Thoracic aorta (tissue), 2 donors: ENCODE measurements around the gene PRR11. TPM values are rescaled to one million over a fixed set of nuclear protein-coding genes. Genes with fewer than 3 reads are reported as not detected.

Experiments
- ATAC-seq: fragments of 150-250 bp; one replicate; pipeline ENCODE4 v1.8.0; 2017; ENCODE audit warnings: low read depth; ENCODE audit not compliant: insufficient number of reproducible peaks, low FRiP score
- DNase-seq: peaks from one replicate; pipeline ENCODE4 v3.0.0-alpha.2; 2020; ENCODE audit warnings: low spot score
- H3K27ac ChIP-seq, 2 donors: fragments of 200-600 bp; sonication (generic); 1 replicate in 1 of 2; 2 replicates in 1 of 2; pipeline ENCODE4 v1.5.1; 2016; ENCODE audit warnings: mild to moderate bottlenecking in 2 of 2, moderate library complexity in 2 of 2
- H3K27me3 ChIP-seq: fragments of 200-600 bp; sonication (generic); replicated peaks from 2 replicates; pipeline ENCODE4 v1.6.0; 2016; ENCODE audit warnings: mild to moderate bottlenecking; ENCODE audit not compliant: insufficient read depth
- H3K36me3 ChIP-seq: fragments of 200-600 bp; sonication (generic); one replicate; pipeline ENCODE4 v1.5.1; 2016
- H3K4me1 ChIP-seq, 2 donors: fragments of 200-600 bp; sonication (generic); 1 replicate in 1 of 2; 2 replicates in 1 of 2; pipeline versions ENCODE4 v1.5.1 to v1.6.0; 2016; ENCODE audit warnings: low read depth in 2 of 2, mild to moderate bottlenecking in 1 of 2; ENCODE audit not compliant: control insufficient read depth in 1 of 2
- H3K4me3 ChIP-seq: fragments of 200-600 bp; sonication (generic); 2 replicates; pipeline ENCODE4 v1.5.1; 2016; ENCODE audit warnings: mild to moderate bottlenecking
- H3K9me3 ChIP-seq: fragments of 200-600 bp; sonication (generic); 2 replicates; pipeline ENCODE4 v1.5.1; 2016
- total RNA-seq, 2 donors: library from RNA; depleted of rRNA; stranded (reverse); fragments of >200 nt; gene quantifications; one replicate each; pipeline versions ENCODE4 v1.1.0 to v1.2.3, GENCODE V29; 2016
- TF ChIP-seq, protein P1 (sequence below): fragments of 200-600 bp; sonication (generic); IDR thresholded peaks from one replicate; pipeline ENCODE4 v1.5.1; 2019; ENCODE audit warnings: antibody characterized with exemption

Gene PRR11
- total RNA-seq, 2 donors from 2014 or later: 0.71 TPM; not detected in 1

DNA sequence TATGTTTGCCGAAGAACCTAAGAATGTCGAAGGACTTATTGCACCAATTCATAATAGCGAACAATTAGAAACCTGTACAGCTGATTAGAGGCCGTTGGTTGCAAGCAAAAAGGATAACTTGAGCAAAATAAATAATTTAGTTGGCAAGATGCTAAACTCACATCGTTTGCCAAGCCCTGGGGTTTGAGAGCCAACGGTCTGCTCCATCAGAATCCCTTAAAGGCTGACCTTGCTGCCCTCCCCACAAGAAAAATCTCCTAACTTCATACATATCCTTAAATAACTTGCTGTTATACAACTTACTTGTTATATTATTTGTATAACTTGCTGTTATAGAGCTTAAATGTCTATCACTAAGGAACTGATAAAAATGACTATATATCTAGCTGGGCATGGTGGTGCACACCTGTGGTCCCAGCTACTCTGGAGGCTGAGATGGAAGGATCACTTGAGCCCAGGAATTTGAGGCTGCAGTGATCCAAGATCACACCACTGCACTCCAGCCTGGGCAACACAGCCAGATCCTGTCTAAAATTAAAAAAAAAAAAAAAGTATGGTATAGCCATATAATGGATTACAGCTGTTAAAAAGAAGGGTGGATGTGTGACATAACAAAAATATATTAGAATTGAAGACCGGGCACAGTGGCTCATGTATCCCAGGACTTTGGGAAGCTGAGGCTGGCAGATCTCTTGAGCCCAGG is 47.0 kb upstream of the PRR11 start:
- H3K36me3 ChIP-seq: no peaks in the 10 kb centered on the region
- no peaks in the 10 kb centered on the region for H3K9me3 ChIP-seq
- TF ChIP-seq, protein P1, sequence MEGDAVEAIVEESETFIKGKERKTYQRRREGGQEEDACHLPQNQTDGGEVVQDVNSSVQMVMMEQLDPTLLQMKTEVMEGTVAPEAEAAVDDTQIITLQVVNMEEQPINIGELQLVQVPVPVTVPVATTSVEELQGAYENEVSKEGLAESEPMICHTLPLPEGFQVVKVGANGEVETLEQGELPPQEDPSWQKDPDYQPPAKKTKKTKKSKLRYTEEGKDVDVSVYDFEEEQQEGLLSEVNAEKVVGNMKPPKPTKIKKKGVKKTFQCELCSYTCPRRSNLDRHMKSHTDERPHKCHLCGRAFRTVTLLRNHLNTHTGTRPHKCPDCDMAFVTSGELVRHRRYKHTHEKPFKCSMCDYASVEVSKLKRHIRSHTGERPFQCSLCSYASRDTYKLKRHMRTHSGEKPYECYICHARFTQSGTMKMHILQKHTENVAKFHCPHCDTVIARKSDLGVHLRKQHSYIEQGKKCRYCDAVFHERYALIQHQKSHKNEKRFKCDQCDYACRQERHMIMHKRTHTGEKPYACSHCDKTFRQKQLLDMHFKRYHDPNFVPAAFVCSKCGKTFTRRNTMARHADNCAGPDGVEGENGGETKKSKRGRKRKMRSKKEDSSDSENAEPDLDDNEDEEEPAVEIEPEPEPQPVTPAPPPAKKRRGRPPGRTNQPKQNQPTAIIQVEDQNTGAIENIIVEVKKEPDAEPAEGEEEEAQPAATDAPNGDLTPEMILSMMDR: no peak

DNA sequence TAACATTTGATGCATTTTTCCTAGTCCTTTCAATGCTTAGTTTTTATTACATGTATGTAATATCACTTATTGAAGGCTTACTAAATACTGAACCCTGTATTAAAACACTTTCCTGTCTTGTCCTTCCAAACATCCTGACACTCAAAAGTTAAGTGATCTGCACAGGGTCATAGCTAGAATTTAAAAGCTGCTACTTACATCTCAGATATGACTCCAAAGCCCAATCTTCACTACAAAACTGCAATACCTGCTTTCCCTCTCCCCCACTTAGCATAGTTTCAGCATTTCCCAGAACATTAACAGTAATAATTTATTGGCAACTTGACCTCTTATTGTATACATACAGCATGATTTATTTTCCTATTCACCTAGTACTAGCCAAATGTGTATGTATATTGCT is 44.6 kb upstream of the PRR11 start:
- H3K27ac ChIP-seq: no peak overlapping the region
- no peaks in the 10 kb centered on the region for H3K9me3 ChIP-seq
- H3K27me3 ChIP-seq: no peaks in the 10 kb centered on the region
- peaks cover 4 to 22% of the 10 kb centered on the region in 2 donors for H3K4me1 ChIP-seq
- H3K36me3 ChIP-seq: no peaks in the 10 kb centered on the region
- ATAC-seq (no peak), DNase-seq (no peak)
- H3K4me3 ChIP-seq: no peak overlapping the region
- TF ChIP-seq, protein P1: no peak

More for the DNA sequence above, 47.0 kb upstream of the PRR11 start:
- Histone ChIP-seq H3K27ac (no peak overlapping the region), H3K4me1 (peaks cover 18 to 34% of the 10 kb centered on the region in 2 donors), H3K27me3 (no peaks in the 10 kb centered on the region), H3K4me3 (no peak overlapping the region)
- ATAC-seq (no peak), DNase-seq (no peak)

DNA sequence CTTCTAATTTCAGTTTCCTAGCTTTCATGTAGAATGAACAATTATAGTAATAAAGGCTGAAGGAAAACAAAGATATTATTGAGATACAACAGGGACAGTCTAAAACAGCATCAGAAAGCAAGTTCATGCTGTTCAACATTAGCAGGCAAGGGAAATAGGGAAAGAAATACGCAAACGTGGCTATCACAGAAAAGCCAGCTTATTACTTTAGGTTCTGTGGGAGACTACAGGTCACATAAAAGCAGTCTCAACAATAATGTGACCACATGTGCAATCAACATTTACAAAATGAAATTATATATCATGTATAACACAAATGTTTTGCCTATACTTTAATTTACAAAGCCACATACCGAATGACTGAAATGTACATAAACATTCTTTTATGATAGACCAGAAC is 44.0 kb upstream of the PRR11 start:
- DNase-seq: no peak
- Histone ChIP-seq H3K27ac (no peak overlapping the region), H3K4me1 (peaks cover 4 to 22% of the 10 kb centered on the region in 2 donors), H3K9me3 (no peaks in the 10 kb centered on the region), H3K27me3 (no peaks in the 10 kb centered on the region), H3K36me3 (no peaks in the 10 kb centered on the region), H3K4me3 (no peak overlapping the region)
- TF ChIP-seq, protein P1: no peak
- ATAC-seq: no peak

DNA sequence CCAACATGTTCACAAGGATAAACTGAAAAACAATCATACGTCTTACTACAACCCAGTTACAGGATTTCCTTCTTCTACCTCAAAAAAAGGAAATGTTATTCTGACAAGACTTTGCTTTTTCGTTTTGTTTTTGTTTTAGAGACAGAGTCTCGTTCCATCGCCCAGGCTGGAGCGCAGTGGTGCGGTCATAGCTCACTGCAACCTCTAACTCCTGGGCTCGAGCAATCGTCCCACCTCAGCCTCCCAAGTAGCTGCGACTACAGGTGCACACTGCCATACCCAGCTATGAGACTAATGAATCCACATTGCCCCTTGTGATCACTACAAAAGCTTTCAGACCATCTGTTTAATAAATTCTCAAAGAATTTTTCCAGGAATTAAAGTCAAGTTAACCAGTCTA is 40.1 kb upstream of the PRR11 start:
- no peak for ATAC-seq
- Histone ChIP-seq H3K27me3 (no peaks in the 10 kb centered on the region), H3K27ac (no peak overlapping the region), H3K36me3 (no peaks in the 10 kb centered on the region), H3K9me3 (no peaks in the 10 kb centered on the region), H3K4me3 (no peak overlapping the region), H3K4me1 (no peaks in the 10 kb centered on the region)
- TF ChIP-seq, protein P1: no peak
- DNase-seq: no peak

DNA sequence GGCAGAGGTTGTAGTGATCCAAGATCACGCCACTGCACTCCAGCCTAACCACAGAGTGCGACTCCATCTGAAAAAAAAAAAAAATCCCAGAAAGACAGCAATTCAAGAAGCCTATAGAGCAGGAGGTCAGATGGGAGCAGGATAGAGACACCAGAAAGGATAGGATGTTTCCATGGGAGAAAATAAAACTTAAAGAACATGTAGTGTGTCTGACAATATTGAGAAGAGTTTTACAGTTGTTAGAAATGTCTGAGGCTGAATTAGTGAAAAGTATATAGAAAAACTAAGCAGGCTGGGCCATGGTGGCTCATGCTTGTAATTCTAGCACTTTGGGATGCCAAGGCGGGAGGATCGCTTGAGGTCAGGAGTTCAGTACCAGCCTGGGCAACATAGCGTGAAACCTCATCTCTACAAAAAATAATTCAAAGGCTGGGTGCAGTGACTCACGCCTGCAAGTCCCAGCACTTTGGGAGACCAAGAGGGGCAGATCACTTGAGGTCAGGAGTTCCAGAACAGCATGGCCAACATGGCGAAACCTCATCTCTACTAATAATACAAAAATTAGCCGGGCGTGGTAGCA is 33.6 kb upstream of the PRR11 start:
- Histone ChIP-seq H3K27me3 (no peaks in the 10 kb centered on the region), H3K9me3 (no peaks in the 10 kb centered on the region), H3K27ac (no peak overlapping the region), H3K4me1 (no peaks in the 10 kb centered on the region), H3K4me3 (no peak overlapping the region), H3K36me3 (no peaks in the 10 kb centered on the region)
- TF ChIP-seq, protein P1: no peak
- no peak for ATAC-seq
- no peak for DNase-seq
